ENCODE measurements around the gene SASH1. TPM values are rescaled to one million over a fixed set of nuclear protein-coding genes. Genes with fewer than 3 reads are reported as not detected.

Gene SASH1
- total RNA-seq, 1 donor from 2014 or later = 86.4 TPM

DNA sequence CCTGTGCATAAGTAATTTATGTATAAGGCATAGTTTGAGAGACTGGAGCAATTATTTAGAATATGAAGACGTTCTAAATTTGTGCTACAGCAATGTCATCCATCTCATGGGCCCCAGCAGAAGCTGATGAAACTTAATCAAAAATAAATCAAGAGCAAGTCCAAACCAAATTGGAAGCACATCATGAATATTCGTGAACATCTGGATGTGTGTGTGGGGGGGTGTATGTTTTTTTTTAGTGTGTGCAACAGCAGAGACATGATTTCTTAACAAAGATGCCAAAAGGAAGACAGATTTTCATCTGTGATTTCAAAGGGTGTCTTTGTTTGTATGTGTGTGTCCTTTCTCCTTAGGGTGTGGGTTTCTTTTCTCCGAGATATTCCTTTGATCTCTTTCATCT is 58.9 kb downstream of the SASH1 start:
- no peak overlapping the region for H3K27ac ChIP-seq
- TF ChIP-seq POLR2AphosphoS5 (IDR thresholded peaks at IDR 0.05; ENCODE audit: insufficient read depth in 1 of 2, low read depth in 1 of 2) (no peak), CTCF (IDR thresholded peaks at IDR 0.05) (no peak), POLR2A (IDR thresholded peaks at IDR 0.05) (no peak)
- no peak overlapping the region for H3K4me3 ChIP-seq
- intact Hi-C loops (cut with DNase I) = no loop called here
- no peaks in the 10 kb centered on the region for H3K9me3 ChIP-seq
- H3K4me1 ChIP-seq = peaks cover 42% of the 10 kb centered on the region
- no peaks in the 10 kb centered on the region for H3K36me3 ChIP-seq
- no peaks in the 10 kb centered on the region for H3K27me3 ChIP-seq
- no peak for DNase-seq (ENCODE audit: extremely low spot score in 2 of 2)

DNA sequence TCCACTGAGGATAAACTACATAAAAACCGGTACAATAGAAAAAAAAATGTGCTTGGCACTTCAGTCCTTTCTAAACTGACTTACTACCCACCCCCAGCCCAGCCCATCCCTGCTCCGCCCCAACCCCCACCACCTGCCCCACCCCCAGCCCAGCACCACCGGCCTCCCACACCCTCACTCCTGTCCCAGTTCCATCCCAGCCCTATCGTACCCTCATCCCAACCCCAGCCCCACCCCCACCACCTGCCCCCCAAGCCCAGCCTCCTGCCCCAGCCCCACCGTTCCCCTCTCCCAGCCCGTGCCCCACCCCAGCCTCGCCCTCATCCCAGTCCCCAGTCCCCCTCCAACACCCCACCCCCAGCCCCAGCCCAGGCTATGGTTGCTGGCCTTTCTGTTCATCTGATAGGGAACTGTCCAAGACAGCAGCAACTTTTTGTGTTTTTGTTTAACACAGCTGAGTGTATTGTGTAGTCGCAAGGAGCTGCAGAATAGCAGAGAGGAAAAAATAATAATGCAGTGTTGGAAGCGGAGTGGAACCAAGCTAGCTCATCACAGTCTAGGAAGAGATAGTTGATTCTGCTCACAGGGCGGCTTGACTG is 61.9 kb downstream of the SASH1 start:
- Histone ChIP-seq H3K27ac (peak overlapping the region; percentile 65), H3K4me3 (no peak overlapping the region), H3K4me1 (peaks cover 54% of the 10 kb centered on the region), H3K36me3 (no peaks in the 10 kb centered on the region), H3K27me3 (no peaks in the 10 kb centered on the region), H3K9me3 (no peaks in the 10 kb centered on the region)
- no peak for TF ChIP-seq POLR2A (IDR thresholded peaks at IDR 0.05)
- TF ChIP-seq POLR2AphosphoS5 (IDR thresholded peaks at IDR 0.05; ENCODE audit: insufficient read depth in 1 of 2, low read depth in 1 of 2) = no peak
- TF ChIP-seq CTCF (IDR thresholded peaks at IDR 0.05) = no peak
- DNase-seq (ENCODE audit: extremely low spot score in 2 of 2) = no peak
- intact Hi-C loops (cut with DNase I) = no loop called here

DNA sequence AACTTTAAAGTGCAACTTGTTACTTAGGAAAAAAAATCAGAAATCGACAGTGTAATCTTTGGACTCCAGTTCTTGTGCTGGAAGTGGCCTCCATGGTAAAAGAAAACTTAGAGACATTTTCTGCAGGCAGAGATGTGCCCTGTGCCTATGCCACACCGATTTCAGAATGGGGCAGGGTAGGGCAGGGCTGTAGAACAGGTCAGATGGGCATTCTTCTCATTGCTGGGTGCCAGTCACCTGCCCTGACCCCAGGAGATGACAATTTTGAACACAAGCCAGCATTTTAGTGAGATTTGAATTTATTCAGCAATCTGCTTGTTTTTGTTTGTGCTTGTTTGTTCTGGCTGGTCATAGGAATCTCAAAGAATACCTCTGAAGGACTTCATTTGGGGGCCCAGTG is 63.3 kb downstream of the SASH1 start:
- no peak for TF ChIP-seq POLR2AphosphoS5 (IDR thresholded peaks at IDR 0.05; ENCODE audit: insufficient read depth in 1 of 2, low read depth in 1 of 2)
- no peak for TF ChIP-seq CTCF (IDR thresholded peaks at IDR 0.05)
- H3K36me3 ChIP-seq = no peaks in the 10 kb centered on the region
- H3K4me3 ChIP-seq = no peak overlapping the region
- H3K9me3 ChIP-seq = no peaks in the 10 kb centered on the region
- intact Hi-C loops (cut with DNase I) = no loop called here
- DNase-seq (ENCODE audit: extremely low spot score in 2 of 2) = no peak
- peaks cover 45% of the 10 kb centered on the region for H3K4me1 ChIP-seq
- peak overlapping the region; percentile 80 for H3K27ac ChIP-seq
- H3K27me3 ChIP-seq = no peaks in the 10 kb centered on the region

DNA sequence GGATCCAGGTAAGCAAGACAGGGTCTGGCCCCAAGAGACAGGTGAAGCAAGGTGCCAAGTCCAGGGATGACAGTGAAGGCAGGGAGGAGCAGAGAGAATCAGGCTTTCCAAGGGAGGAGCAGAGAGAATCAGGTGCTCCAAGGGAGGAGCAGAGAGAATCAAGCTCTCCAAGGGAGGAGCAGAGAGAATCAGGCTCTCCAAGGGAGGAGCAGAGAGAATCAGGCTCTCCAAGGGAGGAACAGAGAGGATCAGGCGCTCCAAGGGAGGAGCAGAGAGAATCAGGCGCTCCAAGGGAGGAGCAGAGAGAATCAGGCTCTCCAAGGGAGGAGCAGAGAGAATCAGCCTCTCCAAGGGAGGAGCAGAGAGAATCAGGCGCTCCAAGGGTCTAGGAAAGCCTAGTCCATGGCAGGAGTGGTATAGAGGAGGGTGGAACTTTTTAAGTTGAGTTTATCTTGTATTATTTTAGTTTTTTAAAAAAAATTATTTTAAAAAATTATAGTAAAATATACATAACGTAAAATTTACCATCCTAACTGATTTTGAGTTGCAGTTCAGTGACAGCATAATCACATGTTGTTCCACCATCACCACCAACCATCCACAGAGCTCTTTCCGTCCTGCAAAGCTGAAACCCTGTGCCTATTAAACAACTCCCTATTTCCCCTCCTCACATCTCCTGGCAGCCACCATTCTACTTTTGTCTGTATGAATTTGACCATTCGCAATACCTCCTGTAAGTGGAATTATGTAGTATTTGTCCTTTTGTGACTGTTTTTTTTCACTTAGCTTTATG is 64.1 kb downstream of the SASH1 start:
- Histone ChIP-seq H3K27ac (peak overlapping the region; percentile 80), H3K9me3 (no peaks in the 10 kb centered on the region), H3K27me3 (no peaks in the 10 kb centered on the region), H3K4me3 (no peak overlapping the region), H3K4me1 (peaks cover 42% of the 10 kb centered on the region), H3K36me3 (no peaks in the 10 kb centered on the region)
- intact Hi-C loops (cut with DNase I) = no loop called here
- TF ChIP-seq POLR2AphosphoS5 (IDR thresholded peaks at IDR 0.05; ENCODE audit: insufficient read depth in 1 of 2, low read depth in 1 of 2) (no peak), POLR2A (IDR thresholded peaks at IDR 0.05) (no peak), CTCF (IDR thresholded peaks at IDR 0.05) (no peak)
- DNase-seq (ENCODE audit: extremely low spot score in 2 of 2) = no peak

DNA sequence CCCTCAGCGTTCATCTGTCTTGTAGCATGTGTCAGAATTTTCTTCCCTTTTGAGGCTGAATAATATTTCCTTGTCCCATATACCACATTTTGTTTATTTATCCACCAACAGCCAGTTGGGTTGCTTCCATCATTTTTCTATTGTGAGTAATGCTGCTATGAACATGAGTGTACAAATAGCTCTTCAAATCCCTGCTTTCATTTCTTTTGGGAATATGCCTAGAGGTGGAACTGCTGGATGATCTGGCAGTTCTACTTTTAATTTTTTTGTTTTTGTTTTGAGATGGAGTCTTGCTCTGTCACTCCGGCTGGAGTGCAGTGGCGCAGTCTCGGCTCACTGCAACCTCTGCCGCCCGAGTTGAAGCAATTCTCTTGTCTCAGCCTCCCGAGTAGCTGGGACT is 64.7 kb downstream of the SASH1 start:
- no peak for DNase-seq (ENCODE audit: extremely low spot score in 2 of 2)
- no peaks in the 10 kb centered on the region for H3K27me3 ChIP-seq
- H3K27ac ChIP-seq = peak overlapping the region; percentile 80
- H3K9me3 ChIP-seq = no peaks in the 10 kb centered on the region
- intact Hi-C loops (cut with DNase I) = no loop called here
- peak; percentile 17 to 80 for TF ChIP-seq POLR2AphosphoS5 (IDR thresholded peaks at IDR 0.05; ENCODE audit: insufficient read depth in 1 of 2, low read depth in 1 of 2)
- no peak for TF ChIP-seq POLR2A (IDR thresholded peaks at IDR 0.05)
- H3K4me1 ChIP-seq = peaks cover 43% of the 10 kb centered on the region
- H3K36me3 ChIP-seq = no peaks in the 10 kb centered on the region
- no peak overlapping the region for H3K4me3 ChIP-seq
